K562 (cell line): ENCODE measurements around the gene DIP2C. TPM values are rescaled to one million over a fixed set of nuclear protein-coding genes. Genes with fewer than 3 reads are reported as not detected.

ENCODE experiments used
- ATAC-seq: fragments of 200-7000 bp; cut with Tn5 transposase; 3 replicates; pipeline ENCODE4 v1.9.1; 2020; ENCODE audit warnings: moderate library complexity
- BruUV-seq: library from RNA; stranded (reverse); fragments of 400-500 nt; replicated peaks from 2 replicates; lab custom pipeline; 2021; lab: Mats Ljungman, UMichigan
- CTCF ChIA-PET: fragments of 300-600 bp; formaldehyde crosslinking; extraction: SDS; loops from one replicate; lab custom pipeline; 2021; ENCODE audit warnings: low intra/inter-chr PET ratio; lab: Yijun Ruan, JAX
- POLR2A ChIA-PET: fragments of 300-600, 350-650 bp; sonication (Branson Sonifier 250); formaldehyde crosslinking; extraction: SDS; loops from one replicate; lab custom pipeline; 2021; ENCODE audit warnings: antibody characterized with exemption, inconsistent platforms; lab: Yijun Ruan, JAX
- DNase-seq, 4 experiments: peaks; one replicate each; pipeline versions ENCODE4 v3.0.0 to v3.0.0-alpha.2; 2011 to 2018; ENCODE audit warnings: low spot score in 3 of 4, mixed read lengths in 3 of 4; ENCODE audit errors: extremely low read depth in 1 of 4
- FAIRE-seq: peaks from 2 replicates; lab custom pipeline; 2011; peaks lifted over from hg19 to GRCh38; lab: Jason Lieb, UNC
- H2AFZ ChIP-seq: 2 replicates; pipeline ENCODE4 v1.6.0; 2011; ENCODE audit warnings: low read depth, low read length, control low read depth, inconsistent platforms
- H3K27ac ChIP-seq: fragments of 200-600 bp; 3 replicates; pipeline ENCODE4 v1.8.0; 2011; ENCODE audit warnings: low read depth, mild to moderate bottlenecking, control low read depth, inconsistent platforms, low read length, moderate library complexity, mixed read lengths; ENCODE audit errors: extremely low read depth
- H3K27me3 ChIP-seq, 2 experiments: fragments of 300-600 bp in 1 of 2; 2 replicates in 1 of 2; 3 replicates in 1 of 2; pipeline versions ENCODE4 v1.6.0 to v1.8.0; 2011; ENCODE audit warnings: inconsistent platforms in 2 of 2, low read length in 2 of 2, mild to moderate bottlenecking in 1 of 2, mixed read lengths in 1 of 2, moderate library complexity in 1 of 2; ENCODE audit not compliant: control insufficient read depth in 2 of 2, insufficient read depth in 2 of 2
- H3K36me3 ChIP-seq: fragments of 300-600 bp; 3 replicates; pipeline ENCODE4 v1.8.0; 2011; ENCODE audit warnings: mild to moderate bottlenecking, low read length, inconsistent platforms; ENCODE audit not compliant: control insufficient read depth, insufficient read depth
- H3K4me1 ChIP-seq, 2 experiments: fragments of 200-600 bp in 1 of 2; replicated peaks in 1 of 2; 2 replicates in 1 of 2; 3 replicates in 1 of 2; pipeline versions ENCODE4 v1.5.1 to v1.8.0; 2011; ENCODE audit warnings: inconsistent platforms in 2 of 2, low read length in 2 of 2, mild to moderate bottlenecking in 1 of 2, mixed read lengths in 1 of 2, moderate library complexity in 1 of 2; ENCODE audit not compliant: control insufficient read depth in 2 of 2, insufficient read depth in 2 of 2
- H3K4me2 ChIP-seq: 2 replicates; pipeline ENCODE4 v1.6.1; 2011; ENCODE audit warnings: low read length, control low read depth, inconsistent platforms, mixed read lengths; ENCODE audit not compliant: insufficient read depth
- H3K4me3 ChIP-seq: fragments of 200-600 bp; sonication (generic), shearing (Covaris generic); 2 replicates; pipeline ENCODE4 v1.5.1; 2016; ENCODE audit warnings: control low read depth, inconsistent platforms
- H3K79me2 ChIP-seq: fragments of 200-600 bp; 3 replicates; pipeline ENCODE4 v1.8.0; 2011; ENCODE audit warnings: low read length, inconsistent platforms; ENCODE audit not compliant: control insufficient read depth, insufficient read depth
- H3K9ac ChIP-seq, 2 experiments: 2 replicates each; pipeline versions ENCODE4 v1.6.0 to v1.6.1; 2011; ENCODE audit warnings: low read depth in 2 of 2, low read length in 2 of 2, control low read depth in 1 of 2, inconsistent platforms in 1 of 2, mild to moderate bottlenecking in 1 of 2, mixed read lengths in 1 of 2; ENCODE audit not compliant: insufficient read depth in 1 of 2
- H3K9me1 ChIP-seq: one replicate; pipeline ENCODE4 v1.6.0; 2011; ENCODE audit warnings: inconsistent platforms, mild to moderate bottlenecking, low read length, moderate library complexity; ENCODE audit not compliant: control insufficient read depth, insufficient read depth
- H3K9me3 ChIP-seq: replicated peaks from 2 replicates; pipeline ENCODE4 v1.5.1; 2011; ENCODE audit warnings: low read depth, low read length, inconsistent platforms; ENCODE audit not compliant: control insufficient read depth, insufficient read depth
- H4K20me1 ChIP-seq: replicated peaks from 2 replicates; pipeline ENCODE4 v1.6.1; 2011; ENCODE audit warnings: low read length, inconsistent platforms, mixed read lengths; ENCODE audit not compliant: control insufficient read depth, insufficient read depth
- FOXA1 ChIP-seq: fragments of 450-650 bp; IDR thresholded peaks from 2 replicates; pipeline ENCODE4 v1.6.1; 2016; ENCODE audit warnings: mild to moderate bottlenecking, borderline replicate concordance
- ILF3 ChIP-seq: fragments of 450-650 bp; IDR thresholded peaks from 2 replicates; pipeline ENCODE4 v1.6.1; 2018; ENCODE audit warnings: antibody characterized with exemption, mild to moderate bottlenecking, moderate library complexity, borderline replicate concordance
- MAZ ChIP-seq, 2 experiments: fragments of 450-650 bp in 1 of 2; sonication (generic) in 1 of 2; formaldehyde crosslinking; IDR thresholded peaks in 1 of 2; conservative IDR thresholded peaks in 1 of 2; 2 replicates each; pipeline versions ENCODE4 v1.4.0 to v1.5.0; 2020; ENCODE audit warnings: mild to moderate bottlenecking in 1 of 2, missing genetic modification reagents in 1 of 2
- PTRF ChIP-seq: fragments of 450-650 bp; IDR thresholded peaks from 2 replicates; pipeline ENCODE4 v1.6.1; 2016; ENCODE audit warnings: mild to moderate bottlenecking, missing genetic modification characterization, missing compliant biosample characterization
- SIN3A ChIP-seq, 2 experiments: fragments of 150-350 bp in 1 of 2; IDR thresholded peaks; 2 replicates each; pipeline ENCODE4 v1.6.1; 2011 to 2016; ENCODE audit warnings: borderline replicate concordance in 2 of 2, low read depth in 2 of 2, low read length in 2 of 2, mild to moderate bottlenecking in 2 of 2, moderate library complexity in 2 of 2; ENCODE audit not compliant: control insufficient read depth in 1 of 2
- ZFP91 ChIP-seq: sonication (generic); formaldehyde crosslinking; IDR thresholded peaks from 2 replicates; pipeline ENCODE4 v1.8.0; 2022; ENCODE audit warnings: mild to moderate bottlenecking, missing genetic modification reagents
- ZFX ChIP-seq: sonication (generic); formaldehyde crosslinking; IDR thresholded peaks from 2 replicates; pipeline ENCODE4 v1.8.0; 2022; ENCODE audit warnings: mild to moderate bottlenecking, missing genetic modification reagents, moderate library complexity
- ZNF143 ChIP-seq: sonication (generic); formaldehyde crosslinking; IDR thresholded peaks from 2 replicates; pipeline ENCODE4 v1.9.0; 2022; ENCODE audit warnings: mild to moderate bottlenecking, missing genetic modification reagents
- ZNF274 ChIP-seq: IDR thresholded peaks from 2 replicates; pipeline ENCODE4 v1.6.1; 2011; ENCODE audit warnings: low read depth, mild to moderate bottlenecking, low read length, moderate library complexity, borderline replicate concordance
- ZNF354B ChIP-seq: fragments of 250-450 bp; sonication (Bioruptor Pico); IDR thresholded peaks from 2 replicates; pipeline ENCODE4 v1.4.0; 2020
- WGBS: fragments of 100-300 bp; shearing (Covaris generic); methylation state at CpG from one replicate; pipeline ENCODE4 v1.1.6; 2016; ENCODE audit warnings: low coverage, mixed read lengths; ENCODE audit not compliant: insufficient coverage; ENCODE audit errors: missing lambda C conversion rate; 5-methylcytosine and 5-hydroxymethylcytosine counted together
- in situ Hi-C: fragments of 300-500 bp; cut with MboI; formaldehyde crosslinking; loops from 4 replicates; pipeline ENCODE4 v1.15.0; 2018; ENCODE audit warnings: inconsistent platforms, mixed read lengths
- intact Hi-C: fragments of 100-400 bp; cut with micrococcal nuclease; formaldehyde crosslinking; loops from 2 replicates; pipeline ENCODE4 v1.14.2; 2022
- polyA plus RNA-seq, 8 experiments: library from polyadenylated mRNA; depleted of rRNA in 4 of 8; stranded (reverse) in 5 of 8; unstranded in 3 of 8; fragments of >200 nt; fragmentation: Nextera tagmentation in 2 of 8; fragmentation: Illumina TruSeq in 1 of 8; extraction: Ambion mirVana in 2 of 8; extraction: Trizol in 1 of 8; gene quantifications; 2 replicates each; pipeline versions ENCODE4 v1.2.1 to v1.2.3, GENCODE V29; 2011 to 2014; ENCODE audit warnings: inconsistent platforms in 1 of 8, missing spikeins in 1 of 8
- total RNA-seq, 7 experiments: library from RNA; depleted of rRNA in 6 of 7; stranded (reverse); fragments of >200 nt in 6 of 7; fragmentation: Illumina TruSeq in 2 of 7; extraction: Trizol in 2 of 7; gene quantifications; 2 replicates each; pipeline versions ENCODE4 v1.2.1 to v1.2.3, GENCODE V29; 2011 to 2021; ENCODE audit warnings: low replicate concordance in 1 of 7

Gene DIP2C
- total and polyA plus RNA-seq, 9 of the 15 experiments (the other 6 are each of a cell fraction or from before 2014, with no cell fraction given), result 0.01 TPM; not detected in 8

- Histone ChIP-seq H4K20me1 (no peaks in the 10 kb centered on the region), H3K9me1 (no peaks in the 10 kb centered on the region), H3K4me2 (no peak overlapping the region), H3K27ac (no peak overlapping the region), H2AFZ (no peak overlapping the region), H3K27me3 (peaks cover 2 to 37% of the 10 kb centered on the region in 2 experiments; a peak in 3 of 5 replicates), H3K4me3 (no peak overlapping the region), H3K9ac (no peak overlapping the region), H3K9me3 (no peaks in the 10 kb centered on the region), H3K36me3 (no peaks in the 10 kb centered on the region), H3K79me2 (no peaks in the 10 kb centered on the region), H3K4me1 (no peaks in the 10 kb centered on the region)
- ChIA-PET CTCF (no interaction called here), POLR2A (no interaction called here)
- 1% methylated on average over 6 of the region's 6 CpGs for WGBS
- BruUV-seq, result no TSS peak
- in situ Hi-C loops, result no loop called here
- ATAC-seq, result no peak
- no peak for FAIRE-seq
- intact Hi-C loops, result no loop called here
- DNase-seq, result no peak
- TF ChIP-seq ZNF274 (no peak), FOXA1 (no peak), ZNF354B (CRISPR knock-in tag) (no peak), MAZ (CRISPR knock-in tag; conservative IDR thresholded peaks at IDR 0.05 in 1 of 2, IDR thresholded peaks at IDR 0.05 in 1 of 2) (no peak), SIN3A (IDR thresholded peaks at IDR 0.05; ENCODE audit: borderline replicate concordance in 2 of 2, control insufficient read depth in 1 of 2, low read depth in 2 of 2, low read length in 2 of 2) (no peak), ZFX (CRISPR knock-in tag) (no peak), ZFP91 (CRISPR knock-in tag) (no peak), ILF3 (no peak), PTRF (tag) (no peak), ZNF143 (CRISPR knock-in tag) (no peak)
Measured at GRCh38 chr10:441659-442058, 247.8 kb downstream of the DIP2C start.
